GM18502 (cell line): ENCODE results near the gene QRSL1.
"Not testable (repeated sequence)": the region's sequence is repeated elsewhere in the genome, so short reads cannot be mapped to it uniquely, and the experiment has no call there.

Experiments used
- ATAC-seq: cut with Tn5 transposase; IDR thresholded peaks from one replicate; pipeline ENCODE4 v1.9.1; 2021; ENCODE audit warnings: mild to moderate bottlenecking; ENCODE audit not compliant: unreplicated experiment, poor library complexity

The QRSL1 gene

GRCh38 chr6:106667022-106667402, 37.6 kb downstream of the QRSL1 start:
- ATAC-seq: no peak

- ATAC-seq: no peak
These were observed 40.9 kb downstream of the QRSL1 start for GRCh38 chr6:106670236-106670635.

- ATAC-seq: no peak
These were observed 42.3 kb downstream of the QRSL1 start for GRCh38 chr6:106671651-106672050.

GRCh38 chr6:106674541-106675229, 45.3 kb downstream of the QRSL1 start:
- no peak for ATAC-seq

GRCh38 chr6:106677282-106677681, 47.9 kb downstream of the QRSL1 start:
- ATAC-seq: no peak

- no peak for ATAC-seq
These were observed 54.6 kb downstream of the QRSL1 start for GRCh38 chr6:106684011-106684410.

GRCh38 chr6:106685833-106686232, 56.5 kb downstream of the QRSL1 start:
- no peak for ATAC-seq

GRCh38 chr6:106688177-106688951, 59.0 kb downstream of the QRSL1 start:
- no peak for ATAC-seq

- ATAC-seq: no peak
These were observed 62.9 kb downstream of the QRSL1 start for GRCh38 chr6:106692112-106692818.

- ATAC-seq: no peak
These were observed 63.4 kb downstream of the QRSL1 start for GRCh38 chr6:106692819-106693208.

GRCh38 chr6:106693418-106693817, 64.0 kb downstream of the QRSL1 start:
- no peak for ATAC-seq

- ATAC-seq: no peak
These were observed 65.0 kb downstream of the QRSL1 start for GRCh38 chr6:106694343-106694742.

- ATAC-seq: no peak
These were observed 71.2 kb downstream of the QRSL1 start for GRCh38 chr6:106700581-106700980.

- not testable (repeated sequence) for ATAC-seq
These were observed 71.8 kb downstream of the QRSL1 start for GRCh38 chr6:106701201-106701600.

- ATAC-seq: peak; percentile 58
These were observed 72.7 kb downstream of the QRSL1 start for GRCh38 chr6:106702046-106702445.

- peak; percentile 97 for ATAC-seq
These were observed 73.2 kb downstream of the QRSL1 start for GRCh38 chr6:106702451-106703110.

- ATAC-seq: no peak
These were observed 74.9 kb downstream of the QRSL1 start for GRCh38 chr6:106704327-106704726.

GRCh38 chr6:106705156-106705555, 75.8 kb downstream of the QRSL1 start:
- no peak for ATAC-seq

GRCh38 chr6:106710580-106710979, 81.2 kb downstream of the QRSL1 start:
- no peak for ATAC-seq

GRCh38 chr6:106714281-106714680, 84.9 kb downstream of the QRSL1 start:
- no peak for ATAC-seq

GRCh38 chr6:106715922-106716321, 86.5 kb downstream of the QRSL1 start:
- ATAC-seq: no peak
